Keratinocyte (primary cell): ENCODE data around the gene A4GNT. TPM values are rescaled to one million over a fixed set of nuclear protein-coding genes. Genes with fewer than 3 reads are reported as not detected.
A peak's percentile ranks its signal among the peaks of the same experiment; 100 is the strongest.

Experiments used
- DNase-seq: peaks from one replicate; pipeline ENCODE4 v3.0.0-alpha.2; 2011; ENCODE audit warnings: low read depth, missing footprints, low spot score
- FAIRE-seq: peaks from 2 replicates; lab custom pipeline; 2011; peaks lifted over from hg19 to GRCh38; lab: Jason Lieb, UNC
- H2AFZ ChIP-seq: 2 replicates; pipeline ENCODE4 v1.6.0; 2012; ENCODE audit warnings: low read length, control low read depth, inconsistent platforms; ENCODE audit not compliant: control insufficient read depth
- H3K27ac ChIP-seq: 2 replicates; pipeline ENCODE4 v1.5.1; 2011; ENCODE audit warnings: low read length; ENCODE audit not compliant: control insufficient read depth, insufficient read depth
- H3K27me3 ChIP-seq: 3 replicates; pipeline ENCODE4 v1.6.0; 2011; ENCODE audit warnings: low read length; ENCODE audit not compliant: control insufficient read depth, insufficient read depth; ENCODE audit errors: extremely low read depth
- H3K36me3 ChIP-seq, 2 experiments: 2 replicates in 1 of 2; 3 replicates in 1 of 2; pipeline ENCODE4 v1.5.1; 2011; ENCODE audit warnings: low read length in 2 of 2, mild to moderate bottlenecking in 1 of 2; ENCODE audit not compliant: control insufficient read depth in 2 of 2, insufficient read depth in 2 of 2; ENCODE audit errors: extremely low read depth in 1 of 2
- H3K4me1 ChIP-seq: 3 replicates; pipeline ENCODE4 v1.5.1; 2011; ENCODE audit warnings: low read length; ENCODE audit not compliant: control insufficient read depth, insufficient read depth; ENCODE audit errors: extremely low read depth
- H3K4me2 ChIP-seq: 3 replicates; pipeline ENCODE4 v1.6.0; 2011; ENCODE audit warnings: low read depth, low read length; ENCODE audit not compliant: control insufficient read depth, insufficient read depth; ENCODE audit errors: extremely low read depth
- H3K4me3 ChIP-seq, 3 experiments: fragments of 200-600 bp in 1 of 3; sonication (generic) in 1 of 3; 2 replicates in 2 of 3; 3 replicates in 1 of 3; pipeline ENCODE4 v1.5.1; 2011 to 2016; ENCODE audit warnings: low read length in 3 of 3, mild to moderate bottlenecking in 3 of 3, control low read depth in 2 of 3, inconsistent platforms in 1 of 3, low read depth in 1 of 3, mixed read lengths in 1 of 3, mixed run types in 1 of 3, moderate library complexity in 1 of 3; ENCODE audit not compliant: control insufficient read depth in 2 of 3, insufficient read depth in 2 of 3; ENCODE audit errors: extremely low read depth in 1 of 3
- H3K79me2 ChIP-seq: 2 replicates; pipeline ENCODE4 v1.6.0; 2012; ENCODE audit warnings: low read length; ENCODE audit not compliant: control insufficient read depth, insufficient read depth
- H3K9ac ChIP-seq: 3 replicates; pipeline ENCODE4 v1.6.0; 2011; ENCODE audit warnings: low read length; ENCODE audit not compliant: control insufficient read depth, insufficient read depth; ENCODE audit errors: extremely low read depth
- H3K9me1 ChIP-seq: 3 replicates; pipeline ENCODE4 v1.6.0; 2011; ENCODE audit warnings: low read length; ENCODE audit not compliant: control insufficient read depth, insufficient read depth; ENCODE audit errors: extremely low read depth
- H3K9me3 ChIP-seq: 2 replicates; pipeline ENCODE4 v1.5.1; 2012; ENCODE audit warnings: low read depth, low read length; ENCODE audit not compliant: control insufficient read depth
- H4K20me1 ChIP-seq: 3 replicates; pipeline ENCODE4 v1.6.0; 2011; ENCODE audit warnings: low read length; ENCODE audit not compliant: control insufficient read depth, insufficient read depth; ENCODE audit errors: extremely low read depth
- CTCF ChIP-seq, 3 experiments: IDR thresholded peaks in 1 of 3; conservative IDR thresholded peaks in 1 of 3; optimal IDR thresholded peaks in 1 of 3; 2 replicates in 2 of 3; 3 replicates in 1 of 3; pipeline versions ENCODE3 to v1.5.1; 2011; ENCODE audit warnings: low read length in 3 of 3, mild to moderate bottlenecking in 3 of 3, moderate library complexity in 2 of 3, control low read depth in 1 of 3, inconsistent platforms in 1 of 3; ENCODE audit not compliant: insufficient read depth in 2 of 3; ENCODE audit errors: extremely low read depth in 1 of 3
- EZH2 ChIP-seq: IDR thresholded peaks from one replicate; pipeline ENCODE4 v1.6.1; 2012; ENCODE audit warnings: inconsistent platforms, mild to moderate bottlenecking, low read length, moderate library complexity
- dilution Hi-C: fragments of 300-500 bp; cut with MboI; formaldehyde crosslinking; loops from one replicate; pipeline ENCODE4 v1.7.0; 2020; ENCODE audit warnings: low sequenced_read_pairs; ENCODE audit not compliant: extremely low pct_ligation_motif_present
- polyA plus RNA-seq, 5 experiments: library from polyadenylated mRNA; depleted of rRNA in 3 of 5; stranded (reverse) in 3 of 5; stranded (forward) in 1 of 5; unstranded in 1 of 5; fragments of >200 nt; gene quantifications; 1 replicate in 1 of 5; 2 replicates in 3 of 5; 3 replicates in 1 of 5; pipeline versions ENCODE4 v1.2.1 to v1.2.3, GENCODE V29; 2011 to 2012; ENCODE audit warnings: missing spikeins in 2 of 5, low read depth in 1 of 5, low replicate concordance in 1 of 5

The A4GNT gene
- polyA plus RNA-seq, 1 donor (not counting 4 experiments of a cell fraction or from before 2014, with no cell fraction given) = not detected

GRCh38 chr3:138174421-138175131 lies 42.4 kb upstream of the A4GNT start, which contains the start of gene DBR1:
DBR1 (minus strand) TSS chr3:138174921; CDS start chr3:138174795, 126 bp downstream.
- H3K36me3 ChIP-seq = no peaks in the 10 kb centered on the region
- dilution Hi-C loops = no loop called here
- H3K27ac ChIP-seq = peak within 1 kb of the TSS; percentile 61
- FAIRE-seq (peak; percentile 34), DNase-seq (peak; percentile 59)
- peak within 1 kb of the TSS; percentile 97 for H3K4me2 ChIP-seq
- H3K9me3 ChIP-seq = no peaks in the 10 kb centered on the region
- no peaks in the 10 kb centered on the region for H4K20me1 ChIP-seq
- TF ChIP-seq CTCF (optimal IDR thresholded peaks at IDR 0.05 in 1 of 3, IDR thresholded peaks at IDR 0.05 in 1 of 3, conservative IDR thresholded peaks at IDR 0.05 in 1 of 3; ENCODE audit: extremely low read depth in 1 of 3, insufficient read depth in 2 of 3, low read length in 3 of 3) (no peak), EZH2 (no peak)
- no peaks in the 10 kb centered on the region for H3K9me1 ChIP-seq
- peaks cover 27% of the 10 kb centered on the region for H3K79me2 ChIP-seq
- no peaks in the 10 kb centered on the region for H3K27me3 ChIP-seq
- H3K9ac ChIP-seq = peak within 1 kb of the TSS; percentile 79
- H2AFZ ChIP-seq = peak within 1 kb of the TSS; percentile 88
- H3K4me3 ChIP-seq = peak within 1 kb of the TSS; percentile 71 to 91 (median 80)
- peaks cover 9% of the 10 kb centered on the region for H3K4me1 ChIP-seq

- Histone ChIP-seq H3K9me3 (no peaks in the 10 kb centered on the region), H4K20me1 (no peaks in the 10 kb centered on the region), H3K27ac (peak overlapping the region; percentile 61), H3K36me3 (peaks cover 0 to 3% of the 10 kb centered on the region in 2 experiments), H3K9me1 (no peaks in the 10 kb centered on the region), H3K27me3 (no peaks in the 10 kb centered on the region), H3K4me1 (peaks cover 9% of the 10 kb centered on the region), H2AFZ (peak overlapping the region; percentile 88), H3K4me3 (peak overlapping the region; percentile 71 to 91 (median 80)), H3K9ac (peak overlapping the region; percentile 79), H3K79me2 (peaks cover 27% of the 10 kb centered on the region), H3K4me2 (peak overlapping the region; percentile 97)
- FAIRE-seq = peak; percentile 57
- dilution Hi-C loops = no loop called here
- no peak for TF ChIP-seq CTCF (optimal IDR thresholded peaks at IDR 0.05 in 1 of 3, IDR thresholded peaks at IDR 0.05 in 1 of 3, conservative IDR thresholded peaks at IDR 0.05 in 1 of 3; ENCODE audit: extremely low read depth in 1 of 3, insufficient read depth in 2 of 3, low read length in 3 of 3)
- DNase-seq = no peak
These were observed 41.7 kb upstream of the A4GNT start for GRCh38 chr3:138173769-138174420.
